HG02943 (cell line): ENCODE measurements around the gene MS4A4E.
"Not testable (repeated sequence)": the region's sequence is repeated elsewhere in the genome, so short reads cannot be mapped to it uniquely, and the experiment has no call there.

Experiments used
- ATAC-seq: cut with Tn5 transposase; IDR thresholded peaks from one replicate; pipeline ENCODE4 v1.9.1; 2021; ENCODE audit warnings: mild to moderate bottlenecking, low read depth, moderate library complexity; ENCODE audit not compliant: unreplicated experiment

Gene MS4A4E

DNA sequence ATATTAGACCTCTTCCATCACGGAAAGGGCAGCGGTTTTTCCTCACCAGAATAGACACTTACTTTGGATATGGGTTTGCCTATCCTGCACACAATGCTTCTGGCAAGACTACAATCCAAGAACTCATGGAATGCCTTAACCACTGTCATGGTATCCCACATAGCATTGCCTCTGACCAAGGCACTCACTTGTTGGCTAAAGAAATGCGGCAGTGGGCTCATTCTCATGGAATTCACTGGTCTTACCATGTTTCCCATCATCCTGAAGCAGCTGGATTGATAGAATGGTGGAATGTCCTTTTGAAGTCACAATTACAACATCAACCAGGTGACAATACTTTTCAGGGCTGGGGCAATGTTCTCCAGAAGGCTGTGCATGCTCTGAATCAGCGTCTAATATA, 20.8 kb downstream of the MS4A4E start:
- no peak for ATAC-seq

DNA sequence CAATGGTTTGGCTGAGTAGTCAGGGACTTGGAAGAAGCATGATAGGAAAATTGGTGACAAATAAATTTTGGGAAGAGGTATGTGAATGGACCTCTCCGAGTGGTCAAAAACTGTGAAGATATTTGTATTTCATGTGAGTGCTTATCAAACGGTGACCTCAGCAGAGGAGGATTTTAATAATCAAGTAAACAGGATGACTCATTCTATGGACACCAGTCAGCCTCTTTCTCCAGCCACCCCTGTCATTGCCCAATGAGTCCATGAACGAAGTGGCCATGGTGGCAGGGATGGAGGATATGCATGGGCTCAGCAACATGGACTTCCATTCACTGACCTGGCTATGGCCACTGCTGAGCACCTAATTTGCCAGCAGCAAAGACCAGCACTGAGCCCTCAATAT, 21.2 kb downstream of the MS4A4E start:
- ATAC-seq = no peak

DNA sequence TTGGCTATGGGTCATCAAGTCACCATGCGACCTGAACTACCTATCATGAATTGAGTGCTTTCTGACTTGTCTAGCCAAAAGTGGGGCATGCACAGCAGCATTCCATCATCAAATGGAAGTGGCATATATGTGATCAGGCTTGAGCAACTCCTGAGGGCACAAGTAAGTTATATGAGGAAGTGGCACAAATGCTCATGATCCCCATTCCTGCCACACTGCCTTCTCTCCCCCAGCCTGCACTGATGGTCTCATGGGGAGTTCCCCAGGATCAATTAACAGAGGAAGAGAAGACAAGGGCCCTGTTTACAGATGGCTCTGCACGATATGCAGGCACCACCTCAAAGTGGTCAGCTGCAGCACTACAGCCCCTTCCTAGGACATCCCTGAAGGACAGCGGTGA, 21.8 kb downstream of the MS4A4E start:
- no peak for ATAC-seq

DNA sequence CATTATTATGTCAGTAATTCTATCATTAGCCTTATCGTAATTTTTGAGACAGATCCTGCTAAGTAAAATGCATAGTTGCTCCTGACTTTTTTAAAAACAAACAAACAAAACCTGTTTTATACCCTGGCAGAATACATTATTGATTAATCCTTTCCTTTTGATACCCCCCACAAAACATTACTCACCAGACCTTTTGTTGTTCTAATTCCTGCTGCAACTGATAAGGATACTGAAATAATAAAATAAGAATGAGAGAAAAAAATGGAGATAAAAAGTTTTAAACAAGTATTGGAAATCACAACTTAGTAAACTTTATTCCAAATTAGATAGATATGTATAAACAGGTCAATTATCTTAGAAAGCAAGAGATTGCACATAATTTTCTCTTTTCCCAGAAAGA, 28.6 kb downstream of the MS4A4E start:
- no peak for ATAC-seq

DNA sequence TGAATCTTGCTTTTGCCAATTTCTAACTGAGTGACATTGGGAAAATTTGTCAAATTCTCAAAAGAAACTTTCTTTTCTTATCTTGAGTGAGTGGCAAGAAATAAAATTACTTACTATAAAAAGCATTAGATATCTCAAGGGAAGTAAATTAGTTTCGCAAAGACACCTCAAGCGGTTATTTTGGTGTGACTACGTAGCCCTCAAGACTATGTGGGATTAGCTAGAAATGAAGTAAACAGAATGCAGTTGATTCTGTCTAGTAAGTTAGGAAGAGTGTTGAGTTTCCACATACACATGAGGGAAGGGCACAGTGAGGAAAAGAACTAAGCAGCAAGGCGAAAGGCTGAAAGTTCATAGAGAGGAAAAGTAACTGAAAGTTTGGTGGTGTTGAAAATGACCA, 31.7 kb downstream of the MS4A4E start:
- no peak for ATAC-seq

DNA sequence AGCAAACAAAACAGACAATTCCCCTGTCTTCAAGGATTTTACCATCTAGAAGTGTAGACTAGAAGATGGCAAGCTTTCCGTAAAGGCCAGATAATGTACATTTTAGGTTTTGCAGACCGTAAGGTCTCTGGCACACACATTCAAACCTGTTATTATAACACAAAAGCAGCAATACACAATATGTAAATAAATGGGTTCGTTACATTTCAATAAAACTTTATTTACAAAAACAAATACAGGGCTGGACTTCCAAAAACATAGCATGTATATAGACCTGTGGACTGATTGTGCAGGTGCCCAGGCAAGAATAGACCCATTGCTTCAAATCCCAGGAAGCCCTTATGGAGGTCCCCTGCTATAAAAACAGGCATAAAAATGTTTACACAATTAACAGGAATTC, 33.0 kb downstream of the MS4A4E start:
- no peak for ATAC-seq

DNA sequence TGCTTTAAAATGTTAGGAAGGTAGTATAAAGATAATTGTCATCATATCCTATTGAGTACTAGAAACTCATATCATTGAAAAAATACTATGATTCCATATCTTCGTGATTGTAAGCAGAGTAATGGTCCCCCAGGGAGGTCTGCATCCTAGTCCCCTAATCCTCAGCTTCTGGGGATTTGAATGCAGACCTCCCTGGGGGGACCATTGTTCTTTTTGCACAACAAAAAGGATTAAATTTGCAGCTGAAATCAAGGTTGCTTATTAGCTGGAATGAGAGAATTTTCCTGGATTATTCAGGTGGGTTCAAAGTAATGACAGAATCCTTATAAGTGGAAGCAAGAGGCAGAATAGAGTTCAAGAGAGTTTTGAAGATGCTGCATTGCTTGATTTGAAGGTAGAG, 34.0 kb downstream of the MS4A4E start:
- no peak for ATAC-seq

DNA sequence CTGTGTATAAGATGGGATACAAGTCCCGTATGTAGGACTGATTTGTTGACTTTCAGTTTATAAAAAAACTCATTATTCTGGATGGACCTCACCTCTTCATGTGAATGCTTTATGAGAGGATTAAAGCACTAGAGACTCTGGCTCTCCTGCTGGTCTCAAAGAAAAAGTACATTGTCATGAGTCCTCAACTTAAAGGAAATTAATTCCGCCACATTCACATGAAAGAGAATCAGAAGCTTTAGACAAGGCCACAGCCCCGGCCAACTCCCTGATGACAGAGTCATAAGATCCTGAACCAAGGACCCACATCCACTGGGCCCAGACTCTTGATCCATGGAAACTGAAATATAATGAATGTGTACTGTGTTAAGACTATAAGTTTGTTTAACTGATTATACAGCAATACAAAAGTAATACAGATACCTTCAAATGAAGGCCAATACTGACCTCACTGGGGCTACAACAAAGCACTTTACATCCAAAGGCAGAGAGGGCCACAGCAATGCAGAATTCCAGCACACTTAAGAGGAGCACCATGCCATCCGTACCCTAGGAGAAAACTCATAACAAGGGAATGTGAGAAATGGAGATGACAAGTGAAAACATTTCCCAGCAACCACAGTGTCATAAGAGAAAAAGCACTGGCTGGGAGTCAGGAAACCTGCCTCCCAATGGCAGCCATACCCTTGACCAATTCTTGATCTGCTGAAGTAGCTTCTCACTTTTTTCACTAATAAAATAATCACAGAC, 34.6 kb downstream of the MS4A4E start:
- no peak for ATAC-seq

DNA sequence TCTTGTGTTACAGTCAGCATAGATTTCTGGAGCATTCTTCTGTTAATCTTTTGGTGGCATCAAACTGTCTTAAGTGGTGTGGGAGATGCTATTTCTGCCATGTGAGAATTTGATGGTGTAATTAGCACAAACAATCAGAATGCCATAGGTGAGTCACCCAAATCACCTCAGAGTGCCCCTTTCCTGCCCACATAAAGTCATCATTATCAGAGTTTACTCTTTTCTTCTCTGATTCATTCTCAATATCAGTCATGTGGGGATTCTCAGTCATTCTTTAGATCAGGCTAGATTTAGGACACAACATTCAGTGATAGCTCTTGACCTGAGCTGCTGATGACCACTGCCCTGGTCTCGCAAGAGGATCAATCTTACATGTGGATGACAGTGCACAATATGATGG, 36.3 kb downstream of the MS4A4E start:
- no peak for ATAC-seq

DNA sequence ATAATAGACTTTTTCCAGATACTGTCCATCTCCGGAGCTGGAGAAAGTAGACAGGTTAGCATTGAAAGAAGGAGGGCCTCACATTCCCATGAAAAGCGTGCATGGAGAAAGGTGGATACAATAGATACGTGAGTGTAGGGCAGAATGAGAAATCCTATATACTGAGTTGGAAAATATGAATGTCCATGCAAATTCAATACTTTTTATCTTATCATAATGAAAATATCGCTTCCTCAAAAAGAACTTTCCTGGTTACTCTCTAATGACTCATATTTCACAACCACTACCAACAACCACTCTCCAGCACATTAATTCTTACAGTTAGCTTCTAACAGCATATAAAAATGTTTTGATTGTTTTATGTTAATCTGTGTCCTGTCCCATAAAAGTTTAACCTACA, 38.0 kb downstream of the MS4A4E start:
- ATAC-seq = no peak

DNA sequence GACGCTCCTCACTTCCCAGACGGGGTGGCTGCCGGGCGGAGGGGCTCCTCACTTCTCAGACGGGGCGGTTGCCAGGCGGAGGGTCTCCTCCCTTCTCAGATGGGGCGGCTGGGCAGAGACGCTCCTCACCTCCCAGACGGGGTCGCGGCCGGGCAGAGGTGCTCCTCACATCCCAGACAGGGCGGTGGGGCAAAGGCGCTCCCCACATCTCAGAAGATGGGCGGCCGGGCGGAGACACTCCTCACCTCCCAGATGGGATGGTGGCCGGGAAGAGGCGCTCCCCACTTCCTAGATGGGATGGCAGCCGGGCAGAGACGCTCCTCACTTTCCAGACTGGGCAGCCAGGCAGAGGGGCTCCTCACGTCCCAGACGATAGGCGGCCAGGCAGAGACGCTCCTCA, 41.6 kb downstream of the MS4A4E start:
- ATAC-seq = not testable (repeated sequence)

DNA sequence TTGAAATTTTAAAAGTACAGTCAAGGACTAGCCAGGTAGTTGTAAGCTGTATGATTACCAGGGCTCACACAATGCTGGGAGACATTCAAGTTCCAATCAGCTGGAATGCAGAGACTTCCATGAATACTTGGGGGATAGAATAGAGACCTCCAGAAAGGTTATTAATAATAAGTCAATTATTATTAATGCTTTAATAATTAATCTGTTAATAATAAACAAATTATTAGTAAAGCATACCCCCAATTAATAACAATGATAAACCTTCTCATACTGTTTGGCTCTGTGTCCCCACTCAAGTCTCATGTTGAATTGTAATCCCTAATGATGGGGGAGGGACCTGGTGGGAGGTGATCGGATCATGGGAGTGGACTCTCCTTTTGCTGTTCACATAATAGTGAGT, 45.5 kb downstream of the MS4A4E start:
- no peak for ATAC-seq

DNA sequence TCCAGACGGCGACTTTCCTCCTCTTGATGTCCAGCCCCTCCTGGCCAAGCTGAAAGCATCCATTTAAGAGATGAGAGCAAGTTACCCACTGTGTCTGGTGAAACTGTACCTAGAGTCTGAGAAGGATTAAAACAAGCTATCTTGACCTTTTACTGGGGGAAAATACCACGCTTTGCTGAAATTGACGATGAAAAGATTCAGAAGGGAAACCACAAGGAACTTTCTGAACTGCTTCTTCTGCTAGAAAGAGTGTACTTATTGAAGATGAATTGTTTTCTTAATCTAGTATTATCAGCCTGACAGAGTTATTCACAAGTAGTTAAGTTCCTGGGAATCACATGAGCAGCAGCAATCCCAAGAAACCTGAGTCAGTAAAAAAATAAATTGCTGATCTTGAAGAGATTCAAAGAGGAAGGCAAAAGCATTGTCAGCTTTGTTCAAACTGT, 47.0 kb downstream of the MS4A4E start:
- ATAC-seq = no peak

DNA sequence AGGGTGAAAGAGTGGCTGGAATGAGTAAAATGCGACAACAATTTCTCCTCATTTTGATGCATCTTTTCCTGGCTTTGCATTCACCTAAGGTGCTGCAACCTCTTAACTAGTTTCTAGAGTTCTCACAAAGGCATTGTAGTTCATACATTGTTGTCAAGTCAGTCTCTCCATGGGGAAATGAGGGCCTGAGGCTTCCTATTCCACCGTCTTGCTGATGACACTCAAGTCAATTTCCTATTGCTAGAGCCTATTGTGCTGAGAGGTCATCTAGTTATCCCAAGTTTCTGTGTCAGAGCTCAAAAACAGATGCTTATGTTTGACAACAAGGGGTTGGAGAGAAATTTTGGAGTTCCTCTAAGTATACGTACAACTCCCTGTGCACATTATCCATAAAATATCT, 48.4 kb downstream of the MS4A4E start:
- no peak for ATAC-seq

DNA sequence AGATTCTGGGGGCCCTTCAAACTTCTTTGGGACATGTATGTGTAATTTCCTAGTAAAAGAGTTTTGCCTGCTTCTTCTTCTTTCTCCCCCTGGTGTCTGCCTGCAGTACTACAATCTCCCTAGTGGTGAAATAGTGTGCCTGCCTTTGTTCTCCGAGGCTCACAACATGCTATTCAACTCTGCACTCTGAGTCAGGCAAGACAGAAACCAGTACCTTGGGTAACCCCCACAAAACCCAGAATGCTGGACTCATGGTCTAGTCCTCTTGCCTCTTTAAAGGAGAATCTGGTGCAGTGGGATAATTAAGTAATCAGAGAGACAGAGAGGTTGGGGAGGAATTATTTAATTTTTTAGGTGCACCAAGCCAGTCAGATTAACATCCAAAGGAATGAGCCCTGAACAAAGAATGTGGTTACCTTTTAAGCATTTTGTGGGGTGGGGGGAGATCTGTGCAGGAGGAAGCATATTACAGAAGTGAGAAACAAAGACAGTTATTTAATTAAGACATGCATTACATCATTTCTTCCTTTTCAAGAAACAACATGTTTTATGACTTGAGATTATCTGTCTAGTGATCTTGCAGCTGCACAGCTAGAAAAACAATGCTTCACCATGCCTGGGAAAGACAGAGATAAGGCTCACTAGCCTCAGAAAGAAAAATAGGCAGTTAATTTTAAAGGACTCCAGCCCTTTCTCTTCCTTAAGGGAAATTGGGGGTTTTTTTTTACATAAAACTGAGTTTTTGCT, 49.1 kb downstream of the MS4A4E start:
- no peak for ATAC-seq

DNA sequence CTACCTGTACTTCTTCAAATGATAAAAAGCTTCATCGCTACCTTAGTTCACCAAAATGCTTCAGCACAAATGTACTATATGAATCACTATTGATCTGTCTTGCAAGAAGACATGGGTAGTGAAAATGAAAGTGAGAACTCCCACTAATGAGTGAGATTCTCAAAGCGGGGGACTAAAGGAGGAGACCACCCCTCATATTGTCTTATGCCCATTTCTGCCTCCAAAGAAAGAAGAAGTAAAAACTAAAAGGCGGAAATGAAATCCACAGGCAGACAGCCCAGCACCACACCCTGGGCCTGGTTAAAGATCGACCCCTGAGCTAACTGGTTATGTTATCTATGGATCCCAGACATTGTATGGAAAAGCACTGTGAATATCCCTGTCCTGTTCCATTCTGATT, 50.4 kb downstream of the MS4A4E start:
- ATAC-seq = not testable (repeated sequence)

DNA sequence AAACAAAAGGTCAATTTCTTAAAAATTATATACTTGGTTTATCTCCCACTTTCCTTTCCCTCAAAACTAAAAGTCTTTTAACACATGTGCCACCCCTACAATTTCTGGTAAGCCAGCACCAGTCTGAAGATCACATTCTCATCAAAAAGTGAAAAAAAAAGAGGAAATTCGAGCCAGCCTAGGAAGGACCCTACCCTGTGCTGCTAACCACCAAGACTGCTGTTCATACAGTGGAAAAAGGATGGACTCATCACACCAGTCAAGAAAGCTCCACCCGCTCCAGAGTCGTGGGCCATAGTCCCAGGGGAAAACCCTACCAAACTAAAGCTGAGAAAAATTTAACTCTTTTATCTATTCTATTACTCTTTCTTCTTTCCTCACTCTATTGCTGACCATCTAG, 54.5 kb downstream of the MS4A4E start:
- not testable (repeated sequence) for ATAC-seq

DNA sequence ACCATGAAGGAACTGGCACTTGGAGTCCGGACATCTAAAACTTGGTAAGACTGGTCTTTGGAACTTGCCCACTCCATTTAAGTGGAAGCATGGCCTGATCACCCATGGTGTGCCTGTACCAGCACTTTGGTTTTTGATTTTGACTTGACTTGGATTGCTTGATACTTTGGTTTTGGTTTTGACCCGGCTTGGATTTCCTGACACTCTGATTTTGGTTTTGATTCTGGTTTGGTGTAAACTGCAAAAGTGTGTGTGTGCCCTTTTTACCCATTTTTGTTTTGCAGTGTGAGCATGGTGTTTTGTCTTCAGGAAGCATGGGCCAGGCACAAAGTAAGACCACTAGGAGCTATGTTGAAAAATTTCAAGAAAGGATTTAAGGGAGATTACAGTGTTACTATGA, 56.8 kb downstream of the MS4A4E start:
- ATAC-seq = not testable (repeated sequence)

DNA sequence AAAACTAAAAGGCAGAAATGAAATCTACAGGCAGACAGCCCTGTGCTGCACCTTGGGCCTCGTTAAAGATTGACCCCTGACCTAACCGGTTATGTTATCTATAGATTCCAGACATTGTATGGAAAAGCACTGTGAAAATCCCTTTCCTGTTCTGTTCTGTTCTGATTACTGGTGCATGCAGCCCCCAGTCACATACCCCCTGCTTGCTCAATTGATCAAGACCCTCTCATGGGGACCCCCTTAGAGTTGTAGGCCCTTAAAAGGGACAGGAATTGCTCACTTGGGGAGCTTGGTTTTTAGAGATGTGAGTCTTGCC, 57.5 kb downstream of the MS4A4E start:
- ATAC-seq = not testable (repeated sequence)

DNA sequence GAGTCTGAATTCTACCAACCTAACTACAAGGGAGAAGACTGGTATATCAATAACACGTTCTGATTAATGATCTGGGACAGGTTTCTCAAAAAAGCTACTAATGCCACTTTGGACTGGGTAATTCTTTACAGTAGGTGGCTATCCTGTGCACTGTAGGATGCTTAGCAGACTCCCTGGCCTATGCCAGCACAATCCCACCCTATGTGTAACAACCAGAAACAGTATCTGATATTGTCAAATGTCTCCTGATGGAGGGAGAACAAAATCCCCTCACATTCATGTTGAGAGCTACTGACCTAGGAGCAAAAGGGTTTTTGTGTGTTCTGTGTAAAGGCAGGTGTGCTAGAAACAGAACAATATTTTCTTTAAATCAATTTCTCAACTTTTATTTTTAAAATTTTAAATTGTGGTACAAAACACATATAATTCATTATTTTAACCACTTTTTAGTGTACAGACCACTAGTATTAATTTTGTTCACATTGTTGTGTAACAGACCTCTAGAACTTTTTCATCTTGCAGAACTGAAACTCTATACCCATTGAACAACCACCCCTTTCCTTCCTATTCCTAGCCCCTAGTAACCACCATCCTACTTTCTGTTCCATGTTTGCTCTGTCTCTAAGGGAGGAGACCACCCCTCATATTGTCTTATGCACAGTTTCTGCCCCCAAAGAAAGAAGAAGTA, 58.0 kb downstream of the MS4A4E start:
- no peak for ATAC-seq

DNA sequence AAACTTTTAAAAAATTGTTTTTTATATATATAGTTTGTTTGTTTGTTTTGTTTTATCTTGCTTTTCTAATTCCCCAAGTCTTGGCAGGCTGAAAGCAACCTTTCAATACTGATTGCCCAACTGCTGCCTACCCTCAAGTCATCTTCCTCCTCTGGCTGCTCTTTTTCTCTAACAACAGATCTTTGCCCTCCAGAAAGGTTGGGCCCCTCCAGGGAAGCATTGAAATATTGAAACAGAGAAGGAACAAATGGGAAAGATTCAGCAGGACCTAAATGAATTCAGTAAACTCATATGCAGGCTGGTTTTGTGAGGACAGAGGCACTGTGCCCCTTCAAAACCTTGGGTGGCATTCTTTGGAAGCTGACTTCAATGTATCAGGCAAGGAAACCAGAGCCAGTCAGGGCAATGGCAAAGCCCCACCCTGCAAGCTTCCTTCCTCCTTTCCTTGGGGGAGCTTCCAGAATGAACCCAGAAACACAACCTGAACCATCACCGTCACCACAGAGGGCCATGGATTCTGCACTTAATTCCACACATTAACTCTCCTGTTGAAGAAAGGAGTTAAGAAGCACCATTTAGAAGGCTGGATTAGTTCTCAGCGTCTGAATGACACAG, 59.2 kb downstream of the MS4A4E start:
- no peak for ATAC-seq
